Activated CD4-positive, alpha-beta T cell treated with anti-CD3 and anti-CD28 coated beads for 4 hours (primary cell): ENCODE data around the gene LRRC7.

ENCODE experiments used
- DNase-seq, 2 donors: peaks; one replicate each; pipeline ENCODE4 v3.0.0-alpha.2; 2020

The LRRC7 gene

GRCh38 chr1:69592341-69592740, 24.6 kb downstream of the LRRC7 start:
- DNase-seq = no peak

DNA sequence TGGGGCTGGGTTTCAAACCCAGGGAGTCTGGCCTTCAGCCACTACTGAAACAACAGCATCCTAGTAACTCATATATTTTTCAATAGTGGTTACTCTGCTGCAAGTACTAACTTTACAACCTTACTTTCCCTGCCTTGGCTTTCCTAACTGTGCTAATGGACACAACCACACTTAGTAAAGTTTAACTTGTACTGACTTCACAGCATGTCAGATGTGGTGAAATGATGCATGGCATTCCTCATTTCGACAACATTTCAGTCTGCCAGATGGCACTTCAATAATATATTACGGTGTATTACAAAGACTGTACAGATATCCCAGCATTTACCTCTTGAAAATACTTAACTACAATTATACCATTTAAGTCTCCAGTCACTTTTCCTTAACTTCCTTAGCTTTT, 27.8 kb downstream of the LRRC7 start:
- no peak for DNase-seq

- DNase-seq = no peak
These were observed 43.6 kb downstream of the LRRC7 start for GRCh38 chr1:69611316-69611715.

DNA sequence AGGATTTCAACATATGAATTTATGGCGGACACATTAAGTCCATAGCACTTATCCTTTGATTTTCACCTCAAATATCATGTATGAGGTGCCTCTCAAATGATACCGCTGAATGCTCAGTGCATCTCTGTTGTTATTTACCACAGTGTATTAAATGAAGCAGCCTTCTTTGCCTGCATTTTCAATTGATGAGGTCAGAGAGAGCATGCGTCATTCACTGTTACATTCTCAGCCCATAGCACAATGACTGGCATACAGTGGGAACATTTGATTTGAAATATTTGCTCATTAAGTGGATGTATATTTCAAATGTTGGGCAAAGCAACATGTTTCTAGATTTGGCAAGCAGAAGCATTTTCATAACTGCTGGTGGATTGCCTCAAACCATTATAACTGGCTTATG, 45.7 kb downstream of the LRRC7 start:
- no peak for DNase-seq

- no peak for DNase-seq
These were observed 71.0 kb downstream of the LRRC7 start for GRCh38 chr1:69638673-69639072.

DNA sequence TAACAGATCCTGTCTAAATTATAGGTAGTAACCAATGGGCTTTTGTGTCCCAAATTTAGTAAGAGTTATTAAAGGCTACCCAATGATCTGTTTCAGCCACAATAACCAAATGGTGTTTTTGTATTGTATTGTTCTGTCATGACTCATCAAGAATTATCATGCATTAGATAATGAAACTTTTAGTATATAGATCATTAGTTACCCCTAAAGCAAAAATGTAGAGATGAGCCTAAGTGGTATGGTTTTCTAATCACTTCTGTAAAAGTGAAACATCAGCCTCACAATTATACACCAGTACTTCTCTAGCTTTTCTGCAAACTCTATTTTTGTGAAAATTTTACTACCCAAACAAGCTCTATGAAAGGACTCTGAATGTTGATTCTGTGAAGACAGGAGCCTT, 71.4 kb downstream of the LRRC7 start:
- no peak for DNase-seq

- DNase-seq = no peak
These were observed 75.5 kb downstream of the LRRC7 start for GRCh38 chr1:69643266-69643665.

DNA sequence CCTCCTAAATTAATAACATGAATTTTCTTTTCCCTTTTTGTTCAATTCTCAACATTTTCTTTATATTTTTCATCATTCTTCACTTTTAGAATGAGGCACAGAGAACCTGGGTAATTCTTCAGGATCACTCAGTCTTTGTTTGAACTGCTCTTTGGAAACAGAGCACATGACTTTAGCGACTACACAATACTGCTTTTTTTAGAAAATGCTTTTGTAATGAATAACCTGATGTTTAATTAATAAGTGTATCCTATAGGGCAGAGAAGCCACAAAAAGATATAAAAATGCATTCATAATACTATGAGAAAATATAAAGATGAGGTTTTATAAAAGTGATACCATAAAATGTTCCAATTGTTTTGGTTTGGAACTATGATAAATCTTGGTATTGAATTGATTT, 77.8 kb downstream of the LRRC7 start:
- DNase-seq = no peak

- no peak for DNase-seq
These were observed 80.8 kb downstream of the LRRC7 start for GRCh38 chr1:69648486-69648885.

GRCh38 chr1:69649383-69649990, 81.8 kb downstream of the LRRC7 start:
- DNase-seq = no peak

GRCh38 chr1:69650779-69651178, 83.1 kb downstream of the LRRC7 start:
- DNase-seq = no peak

- DNase-seq = no peak
These were observed 83.9 kb downstream of the LRRC7 start for GRCh38 chr1:69651656-69652055.

- no peak for DNase-seq
These were observed 90.2 kb downstream of the LRRC7 start for GRCh38 chr1:69657971-69658370.

DNA sequence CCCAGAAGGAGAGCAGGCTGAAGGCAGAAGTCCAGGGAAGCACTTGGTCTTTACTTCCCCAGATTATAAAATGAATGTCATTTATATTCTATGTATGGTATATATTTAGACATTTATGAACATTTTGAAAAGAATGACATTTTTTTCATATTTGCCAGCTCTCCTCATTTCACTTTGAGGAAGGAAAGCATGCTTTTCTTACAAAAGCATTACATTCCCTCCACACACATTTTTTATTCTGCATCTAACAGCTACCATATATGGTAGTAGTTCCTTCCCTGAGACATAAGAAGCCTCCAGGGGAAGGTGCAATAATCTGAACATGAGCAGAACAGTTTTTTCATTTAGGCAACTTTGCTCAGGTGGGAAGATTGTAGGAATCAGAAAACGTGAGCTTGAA, 94.0 kb downstream of the LRRC7 start:
- no peak for DNase-seq

GRCh38 chr1:69662321-69662720, 94.6 kb downstream of the LRRC7 start:
- DNase-seq = no peak

DNA sequence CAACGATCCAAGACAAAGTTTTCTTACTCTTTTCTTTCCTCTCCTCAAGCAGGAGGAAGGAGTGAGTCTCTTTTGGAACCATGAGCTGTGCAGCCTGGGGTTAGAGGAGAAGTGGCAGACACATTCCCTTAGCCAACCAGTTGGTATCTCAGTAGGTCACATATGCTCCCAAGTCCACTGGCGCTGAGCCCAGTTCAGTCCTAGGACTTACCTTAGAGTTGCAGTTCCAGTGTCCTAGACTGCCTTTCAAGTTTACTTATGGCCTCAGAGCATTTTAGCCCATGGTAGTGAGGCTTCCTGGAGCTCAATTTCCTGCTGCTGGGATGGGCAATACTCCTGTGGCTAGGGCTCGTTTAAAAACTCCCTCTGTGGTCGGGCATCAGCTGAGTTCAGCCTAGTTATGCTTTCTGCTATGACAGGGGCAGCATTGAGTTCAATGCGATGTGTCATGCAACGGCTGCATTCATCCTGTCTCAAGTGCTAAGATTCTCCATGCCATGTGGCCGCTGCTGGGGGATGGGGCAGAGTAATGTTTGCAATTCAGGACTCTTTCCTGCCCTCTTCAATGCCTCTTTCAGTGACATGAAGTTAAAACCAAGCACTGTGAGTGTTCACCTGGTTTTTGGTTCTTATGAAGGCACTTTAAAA, 103.8 kb downstream of the LRRC7 start:
- no peak for DNase-seq

DNA sequence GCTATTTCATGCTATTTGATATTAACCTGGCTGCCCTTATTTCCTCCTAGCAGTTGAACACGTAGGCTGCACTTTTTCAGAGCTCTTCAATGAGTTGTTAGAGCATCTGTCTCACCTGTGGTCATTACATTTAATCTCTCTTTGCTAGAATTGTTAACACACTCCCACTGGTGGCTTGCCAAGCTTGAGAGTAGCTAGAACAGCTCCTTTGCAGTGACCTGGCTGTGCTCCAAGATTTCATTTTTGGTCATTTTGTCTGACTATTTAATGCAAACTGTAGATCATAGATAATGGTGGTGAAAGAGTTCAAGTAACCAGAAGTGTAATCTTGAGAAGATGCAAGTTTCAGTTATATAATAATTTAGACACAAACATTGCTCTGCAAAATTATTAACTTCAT, 105.6 kb downstream of the LRRC7 start:
- DNase-seq = no peak

DNA sequence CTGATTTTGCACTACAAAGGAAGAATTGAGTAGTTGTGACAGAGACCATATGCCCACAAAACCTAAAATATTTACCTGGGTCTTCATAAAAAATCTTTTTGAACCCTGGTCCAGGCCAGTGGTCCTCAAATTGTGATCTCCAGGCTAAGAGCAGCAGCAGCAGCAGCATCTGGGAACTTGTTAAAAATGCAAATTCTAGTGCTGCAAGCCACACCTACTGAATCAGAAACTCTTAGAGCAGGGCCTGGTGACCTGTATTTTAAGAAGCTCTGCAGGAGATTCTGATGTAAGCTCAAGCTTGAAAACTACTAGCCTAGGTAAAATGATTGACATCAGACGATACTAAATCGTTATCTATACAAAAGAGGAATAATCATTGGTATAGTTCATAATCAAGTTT, 112.2 kb downstream of the LRRC7 start:
- DNase-seq = no peak

- no peak for DNase-seq
These were observed 118.8 kb downstream of the LRRC7 start for GRCh38 chr1:69686367-69686984.

DNA sequence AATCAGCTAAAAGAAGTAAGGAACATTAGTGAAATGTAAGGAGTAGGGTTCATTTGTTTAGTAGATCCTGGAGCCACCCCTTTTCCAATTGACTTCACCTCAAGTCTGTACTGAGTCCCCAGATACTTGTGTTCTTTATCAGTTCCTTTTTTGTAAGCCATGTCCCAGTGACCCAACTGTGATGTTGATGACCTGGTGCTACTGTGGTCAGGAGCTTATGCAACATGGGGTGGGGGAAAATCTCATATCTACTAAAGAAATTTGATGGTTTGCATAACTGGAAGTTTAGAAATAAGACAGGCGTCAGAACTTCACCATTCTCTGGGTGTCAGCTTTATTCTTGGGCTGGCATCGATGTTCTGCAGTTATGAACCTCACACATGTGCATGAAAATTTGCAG, 120.5 kb downstream of the LRRC7 start:
- no peak for DNase-seq

DNA sequence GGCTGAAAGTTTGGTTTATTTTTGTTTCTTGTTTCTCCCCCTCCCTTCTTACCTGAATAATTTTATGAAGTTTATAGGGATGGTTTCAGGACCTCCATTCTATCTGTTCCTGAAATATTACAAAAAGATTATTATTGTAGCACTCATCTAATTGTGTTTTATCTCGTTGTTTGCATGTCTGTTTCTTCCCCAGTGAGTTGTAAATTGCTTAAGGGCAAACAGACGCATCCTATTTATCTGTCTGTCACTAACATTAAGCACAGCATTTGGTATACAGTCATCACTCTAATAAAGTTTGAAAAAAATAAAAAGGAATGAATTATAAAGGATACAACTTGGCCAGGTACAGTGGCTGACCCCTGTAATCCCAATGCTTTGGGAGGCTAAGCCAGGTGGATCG, 123.5 kb downstream of the LRRC7 start:
- DNase-seq = no peak

- DNase-seq = no peak
These were observed 126.4 kb downstream of the LRRC7 start for GRCh38 chr1:69693921-69694675.

DNA sequence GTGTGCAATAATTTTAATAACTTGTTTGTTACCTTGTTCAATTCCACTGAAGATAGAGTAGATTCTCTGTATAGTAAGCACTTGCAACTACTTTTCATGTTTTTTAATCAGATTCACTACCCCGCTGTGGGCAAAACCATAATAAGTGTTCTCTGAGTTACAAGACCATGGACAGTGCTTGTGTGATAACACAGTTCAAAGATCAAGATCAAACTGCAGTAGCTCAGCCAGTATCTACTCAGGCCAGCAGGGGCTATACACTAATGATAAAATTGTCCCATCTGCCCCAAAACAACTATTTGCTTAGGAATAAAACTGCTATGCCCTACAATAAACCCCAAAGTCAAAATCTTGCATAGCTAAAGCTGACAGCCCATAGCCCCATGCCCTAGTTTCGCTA, 129.6 kb downstream of the LRRC7 start:
- no peak for DNase-seq

DNA sequence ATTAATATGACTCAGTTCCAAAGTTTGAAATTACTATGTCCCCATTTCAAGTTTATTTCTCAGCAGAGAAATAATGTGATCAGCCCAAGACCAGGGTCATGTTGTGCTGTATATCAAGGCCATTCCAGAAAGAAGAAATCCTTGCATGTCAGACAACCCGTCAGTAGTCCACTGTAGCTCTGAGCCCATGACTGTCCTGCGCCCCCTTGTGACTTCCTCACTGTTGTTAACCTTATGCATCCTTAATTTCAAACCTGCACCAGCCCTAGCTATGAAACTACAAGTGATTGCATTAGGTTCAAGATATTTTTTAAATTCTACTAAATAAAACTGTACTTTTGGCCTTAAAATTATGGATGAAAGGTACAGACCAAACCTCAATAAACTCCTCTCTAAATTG, 133.0 kb downstream of the LRRC7 start:
- no peak for DNase-seq
